Activated CD4-positive, alpha-beta memory T cell treated with anti-CD3 and anti-CD28 coated beads for 36 hours (primary cell): ENCODE measurements around the gene IL20. TPM values are rescaled to one million over a fixed set of nuclear protein-coding genes. Genes with fewer than 3 reads are reported as not detected.

ENCODE experiments used
- CTCF ChIA-PET: fragments of 350-600 bp; sonication (Branson Sonifier 250); formaldehyde crosslinking; loops from one replicate; lab custom pipeline; 2021; ENCODE audit warnings: antibody characterized with exemption, inconsistent platforms; lab: Charles Lee
- POLR2A ChIA-PET: fragments of 350-600 bp; sonication (Branson Sonifier 250); formaldehyde crosslinking; loops from one replicate; lab custom pipeline; 2021; ENCODE audit warnings: antibody characterized with exemption; lab: Charles Lee
- DNase-seq: peaks from one replicate; pipeline ENCODE4 v3.0.0-alpha.2; 2020
- H3K27ac Mint-ChIP-seq: one replicate; pipeline ENCODE4 v1.8.0; 2021; ENCODE audit warnings: mixed read lengths
- H3K27me3 Mint-ChIP-seq: one replicate; pipeline ENCODE4 v1.8.0; 2021; ENCODE audit warnings: mixed read lengths
- H3K36me3 Mint-ChIP-seq: one replicate; pipeline ENCODE4 v1.8.0; 2021; ENCODE audit warnings: mixed read lengths
- H3K4me1 Mint-ChIP-seq: one replicate; pipeline ENCODE4 v1.8.0; 2021; ENCODE audit warnings: low read depth, mixed read lengths
- H3K4me3 Mint-ChIP-seq: one replicate; pipeline ENCODE4 v1.8.0; 2021; ENCODE audit warnings: mild to moderate bottlenecking, mixed read lengths
- H3K9me3 Mint-ChIP-seq: one replicate; pipeline ENCODE4 v1.8.0; 2021; ENCODE audit warnings: mixed read lengths
- intact Hi-C: fragments of 100-400 bp; cut with micrococcal nuclease; formaldehyde crosslinking; loops from one replicate; pipeline ENCODE4 v1.15.1; 2023
- total RNA-seq, 2 experiments: library from RNA; stranded (reverse); gene quantifications; one replicate each; pipeline ENCODE4 v1.2.3, GENCODE V29; 2021

The IL20 gene
- total RNA-seq, 2 experiments from 2014 or later: not detected

DNA sequence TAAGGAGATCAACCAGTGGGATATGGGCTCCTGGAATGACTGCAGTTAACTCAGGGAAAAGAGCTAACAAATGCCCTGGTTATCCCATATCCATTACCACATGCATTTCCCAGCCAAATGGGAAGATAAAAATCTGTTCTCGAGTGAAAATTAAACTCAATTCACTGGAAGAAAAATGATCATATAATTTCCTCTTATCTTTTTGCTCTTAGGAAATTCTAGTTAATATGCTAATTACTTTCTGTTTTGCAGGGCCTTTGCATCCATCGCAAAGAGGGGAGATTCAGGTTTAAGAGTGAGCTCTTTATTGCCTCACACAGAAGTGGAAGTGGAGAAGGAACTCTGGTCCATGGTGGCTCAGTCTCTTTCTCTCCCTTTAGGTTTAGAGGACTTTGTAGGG lies 28.0 kb downstream of the IL20 start:
- Mint-ChIP-seq H3K4me3 (no peak overlapping the region), H3K27ac (no peak overlapping the region), H3K4me1 (peaks cover 75% of the 10 kb centered on the region), H3K9me3 (no peaks in the 10 kb centered on the region), H3K27me3 (peaks cover 2% of the 10 kb centered on the region), H3K36me3 (no peaks in the 10 kb centered on the region)
- intact Hi-C loops: loop anchor here (10.0 kb wide), 1 partner anchor 389 kb away; the partner anchor contains the start of gene RASSF5
- no peak for DNase-seq
- ChIA-PET CTCF (interaction anchor here (0.7 to 1.4 kb wide), 5 partner anchors 13 to 89 kb away, joined by 3 to 5 read pairs (median 3); partner anchors contain the start of gene IL20), POLR2A (no interaction called here)

DNA sequence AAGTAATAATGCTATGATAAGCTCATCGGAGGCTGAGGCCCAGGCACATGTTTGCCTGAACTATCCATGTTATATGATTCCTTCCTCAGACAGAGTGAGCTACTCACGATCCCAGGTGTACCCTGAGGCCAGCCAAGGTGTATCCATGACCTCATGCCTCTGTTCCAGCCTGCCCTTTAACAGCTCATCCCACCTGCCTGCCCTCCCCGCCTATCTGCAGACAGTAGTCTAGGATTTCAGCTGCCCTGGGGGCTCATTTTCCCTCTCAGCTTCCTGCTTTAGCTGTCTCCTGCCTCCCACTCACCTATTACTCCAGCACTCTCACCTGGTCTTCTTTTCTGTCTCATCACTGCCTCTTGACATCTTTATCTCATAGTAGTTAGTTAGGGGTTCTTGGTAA lies 29.9 kb downstream of the IL20 start:
- Mint-ChIP-seq H3K27ac (no peak overlapping the region), H3K36me3 (peaks cover 3% of the 10 kb centered on the region), H3K27me3 (peaks cover 4% of the 10 kb centered on the region), H3K9me3 (no peaks in the 10 kb centered on the region), H3K4me3 (no peak overlapping the region), H3K4me1 (peaks cover 76% of the 10 kb centered on the region)
- intact Hi-C loops: loop anchor here (10.0 kb wide), 1 partner anchor 391 kb away; the partner anchor contains the start of gene RASSF5
- ChIA-PET CTCF (interaction anchor here (0.9 to 7.5 kb wide), 5 partner anchors 11 to 38 kb away, joined by 3 to 46 read pairs (median 3); no protein-coding TSS in a partner anchor), POLR2A (interaction anchor here (0.5 to 1.1 kb wide), 2 partner anchors 25 to 366 kb away, joined by 3 read pairs; no protein-coding TSS in a partner anchor)
- DNase-seq: no peak

DNA sequence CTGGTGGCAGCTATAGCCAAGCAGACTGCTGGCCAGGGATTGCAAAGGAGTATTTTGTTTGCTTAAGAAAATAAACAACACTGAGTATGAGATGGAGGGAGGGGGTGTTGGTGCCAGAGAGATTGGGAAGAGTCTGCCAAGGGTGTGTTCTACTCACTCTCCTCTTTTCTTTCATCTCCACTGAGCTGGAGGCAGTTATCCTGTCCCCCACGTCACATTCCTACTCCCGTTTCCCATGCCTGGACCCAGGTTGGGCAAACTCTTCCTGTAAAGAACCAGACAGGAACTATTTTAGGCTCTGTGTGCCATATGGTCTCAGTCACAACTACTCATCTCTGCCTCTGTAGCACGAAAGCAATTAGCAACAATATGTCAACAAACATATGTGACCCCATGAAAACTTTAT lies 30.4 kb downstream of the IL20 start:
- H3K9me3 Mint-ChIP-seq: no peaks in the 10 kb centered on the region
- no peak overlapping the region for H3K4me3 Mint-ChIP-seq
- peaks cover 4% of the 10 kb centered on the region for H3K27me3 Mint-ChIP-seq
- ChIA-PET POLR2A (interaction anchor here (0.7 to 2.1 kb wide), 4 partner anchors 10 to 403 kb away, joined by 3 to 15 read pairs (median 3); no protein-coding TSS in a partner anchor), CTCF (interaction anchor here (0.7 to 7.5 kb wide), 5 partner anchors 8 to 38 kb away, joined by 3 to 46 read pairs (median 3); no protein-coding TSS in a partner anchor)
- DNase-seq: no peak
- no peak overlapping the region for H3K27ac Mint-ChIP-seq
- H3K36me3 Mint-ChIP-seq: peaks cover 3% of the 10 kb centered on the region
- H3K4me1 Mint-ChIP-seq: peaks cover 75% of the 10 kb centered on the region
- intact Hi-C loops: loop anchor here (10.0 kb wide), 1 partner anchor 391 kb away; the partner anchor contains the start of gene RASSF5

DNA sequence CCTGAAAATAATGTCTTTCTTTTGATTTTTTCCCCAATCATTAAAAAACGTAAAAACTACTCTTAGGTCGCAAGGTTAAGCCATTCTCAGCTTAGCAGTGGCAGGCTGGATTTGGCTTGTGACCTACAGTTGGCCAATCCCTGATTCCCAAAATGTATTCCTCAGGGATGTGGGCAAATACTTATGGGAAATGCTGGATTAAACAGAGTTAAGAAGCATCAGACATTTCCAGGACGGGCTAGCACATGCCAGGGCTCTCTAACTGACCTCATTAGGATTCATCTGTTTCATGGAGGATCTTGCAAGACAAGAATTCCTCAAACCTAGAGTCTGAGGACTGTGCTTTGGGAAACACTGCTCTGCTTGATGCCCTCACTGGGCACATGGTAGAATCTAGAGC lies 30.8 kb downstream of the IL20 start:
- DNase-seq: no peak
- H3K27ac Mint-ChIP-seq: no peak overlapping the region
- intact Hi-C loops: loop anchor here (10.0 kb wide), 1 partner anchor 391 kb away; the partner anchor contains the start of gene RASSF5
- H3K9me3 Mint-ChIP-seq: no peaks in the 10 kb centered on the region
- no peak overlapping the region for H3K4me3 Mint-ChIP-seq
- peaks cover 4% of the 10 kb centered on the region for H3K27me3 Mint-ChIP-seq
- H3K4me1 Mint-ChIP-seq: peaks cover 73% of the 10 kb centered on the region
- peaks cover 3% of the 10 kb centered on the region for H3K36me3 Mint-ChIP-seq
- ChIA-PET CTCF (interaction anchor here (0.7 to 7.5 kb wide), 5 partner anchors 8 to 32 kb away, joined by 3 to 46 read pairs (median 3); no protein-coding TSS in a partner anchor), POLR2A (interaction anchor here (0.7 to 2.1 kb wide), 3 partner anchors 9 to 404 kb away, joined by 3 to 15 read pairs (median 3); no protein-coding TSS in a partner anchor)

DNA sequence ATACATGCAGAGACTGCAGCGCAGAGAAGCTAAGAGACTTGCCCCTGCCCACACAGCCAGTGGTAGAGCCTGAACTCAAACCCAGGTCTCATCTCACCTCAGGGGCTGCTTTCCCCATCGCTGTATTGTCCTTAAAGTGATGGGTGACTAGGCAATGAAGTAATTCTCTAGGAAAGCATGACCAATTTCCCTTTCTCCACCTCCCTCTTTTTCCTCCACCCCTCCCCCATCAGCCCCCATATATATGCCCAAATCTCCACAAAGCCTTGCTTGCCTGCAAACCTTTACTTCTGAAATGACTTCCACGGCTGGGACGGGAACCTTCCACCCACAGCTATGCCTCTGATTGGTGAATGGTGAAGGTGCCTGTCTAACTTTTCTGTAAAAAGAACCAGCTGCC lies 31.8 kb downstream of the IL20 start, which contains the start of gene IL24:
Gene IL24, plus strand, starts transcription at position 269 of the 400 bp plus-strand sequence. CDS start 390 bp downstream, outside the sequence.
- intact Hi-C loops: loop anchor here (1.0 to 10.0 kb wide), 4 partner anchors 8 to 392 kb away; partner anchors contain the start of gene RASSF5
- Mint-ChIP-seq H3K27me3 (peaks cover 2% of the 10 kb centered on the region), H3K4me3 (peak within 1 kb of the TSS; percentile 74), H3K4me1 (peaks cover 72% of the 10 kb centered on the region), H3K9me3 (no peaks in the 10 kb centered on the region), H3K27ac (peak within 1 kb of the TSS; percentile 88), H3K36me3 (peaks cover 9% of the 10 kb centered on the region)
- POLR2A ChIA-PET: interaction anchor here (0.7 to 2.1 kb wide), 6 partner anchors 8 to 21 kb away, joined by 3 to 15 read pairs (median 3); no protein-coding TSS in a partner anchor
- CTCF ChIA-PET: interaction anchor here (0.7 to 7.5 kb wide), 11 partner anchors 8 to 170 kb away, joined by 3 to 46 read pairs (median 6); no protein-coding TSS in a partner anchor
- DNase-seq: peak; percentile 87

DNA sequence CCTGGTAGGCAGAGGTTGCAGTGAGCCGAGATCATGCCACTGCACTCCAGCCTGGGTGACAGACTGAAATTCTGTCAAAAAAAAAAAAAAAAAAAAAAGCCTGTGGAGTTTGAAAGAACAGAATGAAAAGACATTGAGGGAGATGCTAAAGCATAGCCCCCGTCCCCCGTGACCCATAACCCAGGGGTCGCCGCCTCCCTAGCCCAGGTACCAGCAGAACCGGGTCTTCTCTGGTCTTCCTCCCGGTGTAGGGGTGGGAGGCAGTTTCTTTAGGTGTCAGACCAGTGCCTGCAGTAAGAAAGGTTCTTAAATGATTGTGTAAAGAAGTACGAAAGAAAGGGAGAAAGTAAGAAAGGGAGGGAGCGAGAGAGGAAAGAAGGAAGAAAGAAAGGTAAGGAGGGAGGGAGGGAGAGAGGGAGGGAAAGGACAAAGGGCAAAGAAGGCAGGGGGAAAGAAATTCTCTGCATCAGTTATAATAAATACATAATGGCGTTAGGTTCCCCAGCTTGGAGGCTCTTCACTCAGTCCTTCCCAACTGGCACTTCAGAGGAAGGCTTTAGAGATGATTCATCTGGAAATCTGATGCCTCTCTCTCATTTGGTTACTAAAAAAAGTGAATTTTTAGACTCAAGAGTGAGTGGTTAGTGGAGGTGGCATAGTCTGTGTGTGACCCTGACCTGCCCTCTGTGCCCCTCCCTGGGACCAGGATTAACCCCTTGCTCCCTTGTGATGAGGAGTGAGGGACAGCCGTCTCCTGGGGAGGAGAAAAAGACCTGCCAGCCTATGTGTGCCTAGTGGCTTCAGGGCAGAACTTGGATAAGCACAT lies 32.9 kb downstream of the IL20 start:
- H3K27ac Mint-ChIP-seq: peak overlapping the region; percentile 68
- H3K9me3 Mint-ChIP-seq: no peaks in the 10 kb centered on the region
- no peak for DNase-seq
- ChIA-PET POLR2A (interaction anchor here (0.8 to 2.1 kb wide), 6 partner anchors 7 to 142 kb away, joined by 3 to 15 read pairs (median 4); no protein-coding TSS in a partner anchor), CTCF (interaction anchor here (0.7 to 7.5 kb wide), 7 partner anchors 8 to 263 kb away, joined by 3 to 46 read pairs (median 5); no protein-coding TSS in a partner anchor)
- H3K36me3 Mint-ChIP-seq: peaks cover 16% of the 10 kb centered on the region
- H3K27me3 Mint-ChIP-seq: peaks cover 2% of the 10 kb centered on the region
- H3K4me1 Mint-ChIP-seq: peaks cover 66% of the 10 kb centered on the region
- intact Hi-C loops: loop anchor here (10.0 kb wide), 1 partner anchor 394 kb away; the partner anchor contains the start of gene RASSF5
- H3K4me3 Mint-ChIP-seq: peak overlapping the region; percentile 74

DNA sequence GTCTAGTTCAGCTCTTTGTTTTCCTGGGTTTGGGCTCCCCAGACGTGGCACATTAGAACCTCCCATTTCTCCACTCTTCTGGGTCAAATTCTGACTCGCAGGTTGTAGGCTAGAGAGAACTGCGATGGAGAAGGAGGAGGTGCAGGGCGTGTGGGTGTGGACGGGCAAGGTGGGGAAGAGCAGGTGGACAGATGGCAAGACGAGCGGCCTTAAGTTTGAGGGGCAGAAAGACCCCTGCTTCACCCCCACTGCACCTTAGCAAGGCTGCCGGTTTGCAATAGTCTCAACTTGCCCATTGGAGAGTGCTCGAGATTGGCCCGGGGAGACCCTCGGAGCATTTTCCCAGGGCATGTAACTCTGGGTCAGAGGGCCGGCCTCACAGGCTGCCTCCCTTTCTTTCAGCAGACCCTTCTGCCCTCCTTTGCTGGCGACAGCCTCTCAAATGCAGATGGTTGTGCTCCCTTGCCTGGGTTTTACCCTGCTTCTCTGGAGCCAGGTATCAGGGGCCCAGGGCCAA lies 33.5 kb downstream of the IL20 start:
- peak overlapping the region; percentile 68 for H3K27ac Mint-ChIP-seq
- H3K4me1 Mint-ChIP-seq: peaks cover 65% of the 10 kb centered on the region
- POLR2A ChIA-PET: interaction anchor here (1.7 kb wide), 1 partner anchor 9 kb away, joined by 4 read pairs; no protein-coding TSS in a partner anchor

DNA sequence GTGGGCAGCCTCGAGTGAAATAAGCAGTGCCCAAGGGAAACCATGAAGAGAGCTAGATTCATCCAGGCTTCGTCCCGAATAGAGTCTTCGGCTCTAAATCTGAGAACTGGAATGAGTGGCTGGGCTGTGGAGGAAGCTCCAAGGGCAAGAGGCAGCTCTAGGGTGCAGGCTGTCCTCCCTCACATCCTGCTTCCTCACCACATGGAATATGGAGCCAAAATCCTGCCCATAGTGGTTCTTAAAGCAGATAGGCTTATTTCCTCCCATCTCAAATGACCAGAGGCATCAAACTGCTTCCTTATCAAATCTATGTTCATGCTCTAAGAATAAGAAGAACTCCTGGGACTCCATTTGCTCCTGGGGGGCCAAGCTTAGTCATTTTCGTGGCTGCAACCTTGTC lies 34.3 kb downstream of the IL20 start:
- intact Hi-C loops: loop anchor here (10.0 kb wide), 1 partner anchor 395 kb away; the partner anchor contains the start of gene RASSF5
- no peak overlapping the region for H3K4me3 Mint-ChIP-seq
- H3K36me3 Mint-ChIP-seq: peaks cover 30% of the 10 kb centered on the region
- H3K4me1 Mint-ChIP-seq: peaks cover 68% of the 10 kb centered on the region
- DNase-seq: no peak
- peaks cover 2% of the 10 kb centered on the region for H3K27me3 Mint-ChIP-seq
- H3K27ac Mint-ChIP-seq: no peak overlapping the region
- ChIA-PET POLR2A (interaction anchor here (1.7 kb wide), 1 partner anchor 9 kb away, joined by 4 read pairs; no protein-coding TSS in a partner anchor), CTCF (interaction anchor here (0.7 to 7.5 kb wide), 4 partner anchors 13 to 82 kb away, joined by 3 to 46 read pairs (median 5); partner anchors contain the start of gene IL20)
- H3K9me3 Mint-ChIP-seq: no peaks in the 10 kb centered on the region

More for the DNA sequence above, 33.5 kb downstream of the IL20 start:
- CTCF ChIA-PET: interaction anchor here (0.7 to 7.5 kb wide), 3 partner anchors 10 to 83 kb away, joined by 4 to 46 read pairs (median 15); no protein-coding TSS in a partner anchor
- peaks cover 2% of the 10 kb centered on the region for H3K27me3 Mint-ChIP-seq
- intact Hi-C loops: loop anchor here (10.0 kb wide), 1 partner anchor 394 kb away; the partner anchor contains the start of gene RASSF5
- peak overlapping the region; percentile 74 for H3K4me3 Mint-ChIP-seq
- DNase-seq: no peak
- no peaks in the 10 kb centered on the region for H3K9me3 Mint-ChIP-seq
- H3K36me3 Mint-ChIP-seq: peaks cover 23% of the 10 kb centered on the region

DNA sequence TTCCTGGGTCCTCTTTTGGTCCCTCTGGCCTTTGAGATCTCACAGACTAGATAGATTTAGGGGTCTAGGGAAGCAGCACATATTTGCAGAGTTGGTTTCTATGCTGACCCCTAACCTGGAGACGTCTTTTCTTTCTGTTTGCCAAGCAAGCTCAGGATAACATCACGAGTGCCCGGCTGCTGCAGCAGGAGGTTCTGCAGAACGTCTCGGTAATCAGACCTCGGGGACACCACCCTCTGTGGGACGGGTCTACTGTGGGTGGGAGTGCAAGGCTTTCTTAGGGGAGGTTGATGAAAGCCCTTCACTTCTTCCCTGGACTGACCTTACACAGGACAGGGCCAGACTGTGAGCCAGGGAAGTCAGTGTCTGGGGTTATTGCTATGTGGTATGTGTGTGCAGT lies 34.7 kb downstream of the IL20 start:
- no peak overlapping the region for H3K27ac Mint-ChIP-seq
- H3K4me3 Mint-ChIP-seq: no peak overlapping the region
- no peak for DNase-seq
- peaks cover 35% of the 10 kb centered on the region for H3K36me3 Mint-ChIP-seq
- peaks cover 72% of the 10 kb centered on the region for H3K4me1 Mint-ChIP-seq
- H3K9me3 Mint-ChIP-seq: no peaks in the 10 kb centered on the region
- ChIA-PET POLR2A (interaction anchor here (1.1 to 1.7 kb wide), 2 partner anchors 8 to 96 kb away, joined by 3 to 4 read pairs; no protein-coding TSS in a partner anchor), CTCF (interaction anchor here (1.1 to 7.5 kb wide), 3 partner anchors 12 to 35 kb away, joined by 3 to 46 read pairs (median 6); partner anchors contain the start of gene IL20)
- intact Hi-C loops: no loop called here
- H3K27me3 Mint-ChIP-seq: peaks cover 2% of the 10 kb centered on the region

DNA sequence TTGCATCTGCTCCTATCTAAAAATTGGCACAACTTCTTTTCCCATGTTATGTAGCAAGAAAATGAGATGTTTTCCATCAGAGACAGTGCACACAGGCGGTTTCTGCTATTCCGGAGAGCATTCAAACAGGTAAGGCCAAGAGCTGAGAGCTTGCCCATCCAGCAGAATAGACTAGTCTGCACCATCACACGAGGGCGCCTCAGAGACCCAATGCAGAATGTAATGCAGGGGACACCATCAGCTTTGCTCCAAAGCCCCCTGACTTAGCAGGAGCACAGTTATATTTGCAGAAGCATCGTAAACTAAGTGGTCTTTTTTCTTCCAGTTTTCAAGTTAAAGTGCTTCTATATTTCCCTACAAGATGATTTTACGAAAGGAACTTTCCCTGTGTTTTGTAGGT lies 36.5 kb downstream of the IL20 start:
- Mint-ChIP-seq H3K27me3 (peaks cover 2% of the 10 kb centered on the region), H3K36me3 (peaks cover 41% of the 10 kb centered on the region), H3K9me3 (no peaks in the 10 kb centered on the region), H3K4me3 (no peak overlapping the region), H3K4me1 (peaks cover 74% of the 10 kb centered on the region), H3K27ac (no peak overlapping the region)
- CTCF ChIA-PET: interaction anchor here (1.1 kb wide), 1 partner anchor 10 kb away, joined by 3 read pairs; no protein-coding TSS in a partner anchor
- POLR2A ChIA-PET: no interaction called here
- intact Hi-C loops: no loop called here
- no peak for DNase-seq
